ENCODE results near the gene RRBP1. TPM values are rescaled to one million over a fixed set of nuclear protein-coding genes. Genes with fewer than 3 reads are reported as not detected.

RRBP1 gene
- total RNA-seq, 6 donors from 2014 or later = 143 to 256 (median 172) TPM

- 75 to 85% methylated on average over 6 to 7 of the region's 7 CpGs for WGBS, 2 donors
- H3K9me3 ChIP-seq = peaks cover 0 to 8% (median 0%) of the 10 kb centered on the region in 4 donors
- H3K4me1 ChIP-seq = peaks cover 11 to 32% (median 26%) of the 10 kb centered on the region in 4 donors
- H3K4me3 ChIP-seq = no peak overlapping the region
- DNase-seq (no peak), ATAC-seq (ENCODE audit: low FRiP score in 2 of 2) (no peak)
- H3K36me3 ChIP-seq = peaks cover 0 to 56% (median 23%) of the 10 kb centered on the region in 4 donors
- no peaks in the 10 kb centered on the region for H3K27me3 ChIP-seq
- no peak overlapping the region for H3K27ac ChIP-seq
- TF ChIP-seq POLR2AphosphoS5 (IDR thresholded peaks at IDR 0.05) = no peak
- peak in 1 of 6 experiments; percentile 8 for TF ChIP-seq CTCF (IDR thresholded peaks at IDR 0.05)
These were observed 26.8 kb downstream of the RRBP1 start for GRCh38 chr20:17655286-17655651.

GRCh38 chr20:17654649-17655285, 27.3 kb downstream of the RRBP1 start:
- no peak overlapping the region for H3K4me3 ChIP-seq
- ATAC-seq (ENCODE audit: low FRiP score in 2 of 2) = no peak
- H3K27me3 ChIP-seq = no peaks in the 10 kb centered on the region
- H3K9me3 ChIP-seq = peaks cover 0 to 8% (median 0%) of the 10 kb centered on the region in 4 donors
- DNase-seq = no peak
- TF ChIP-seq POLR2A (IDR thresholded peaks at IDR 0.05) = no peak
- no peak for TF ChIP-seq POLR2AphosphoS5 (IDR thresholded peaks at IDR 0.05)
- no peak for TF ChIP-seq EP300 (IDR thresholded peaks at IDR 0.05)
- peak in 3 of 6 experiments; percentile 19 to 36 (median 29) for TF ChIP-seq CTCF (IDR thresholded peaks at IDR 0.05)
- H3K27ac ChIP-seq = no peak overlapping the region
- H3K4me1 ChIP-seq = peaks cover 13 to 37% (median 31%) of the 10 kb centered on the region in 4 donors
- H3K36me3 ChIP-seq = peaks cover 0 to 52% (median 21%) of the 10 kb centered on the region in 4 donors
- 60 to 63% methylated on average over 7 of the region's 7 CpGs for WGBS, 2 donors

GRCh38 chr20:17653835-17654648, 28.0 kb downstream of the RRBP1 start:
- Histone ChIP-seq H3K9me3 (peaks cover 0 to 8% (median 0%) of the 10 kb centered on the region in 4 donors), H3K36me3 (peaks cover 0 to 47% (median 20%) of the 10 kb centered on the region in 4 donors), H3K4me3 (no peak overlapping the region), H3K4me1 (peaks cover 20 to 45% (median 38%) of the 10 kb centered on the region in 4 donors), H3K27ac (no peak overlapping the region), H3K27me3 (no peaks in the 10 kb centered on the region)
- DNase-seq (no peak), ATAC-seq (ENCODE audit: low FRiP score in 2 of 2) (no peak)
- TF ChIP-seq POLR2A (IDR thresholded peaks at IDR 0.05) (no peak), CTCF (IDR thresholded peaks at IDR 0.05) (no peak), EP300 (IDR thresholded peaks at IDR 0.05) (no peak), POLR2AphosphoS5 (IDR thresholded peaks at IDR 0.05) (no peak)
- 91 to 94% methylated on average over 11 of the region's 11 CpGs for WGBS, 2 donors

GRCh38 chr20:17652411-17652810, 29.6 kb downstream of the RRBP1 start:
- Histone ChIP-seq H3K9me3 (no peaks in the 10 kb centered on the region), H3K36me3 (peaks cover 0 to 34% (median 7%) of the 10 kb centered on the region in 4 donors), H3K27me3 (no peaks in the 10 kb centered on the region), H3K27ac (peak overlapping the region in 2 of 4 donors; percentile 18 to 33), H3K4me3 (no peak overlapping the region), H3K4me1 (peaks cover 33 to 61% (median 54%) of the 10 kb centered on the region in 4 donors)
- DNase-seq = no peak
- ATAC-seq (ENCODE audit: low FRiP score in 2 of 2) = no peak
- TF ChIP-seq POLR2A (IDR thresholded peaks at IDR 0.05) (no peak), POLR2AphosphoS5 (IDR thresholded peaks at IDR 0.05) (no peak), EP300 (IDR thresholded peaks at IDR 0.05) (no peak), CTCF (IDR thresholded peaks at IDR 0.05) (no peak)
- WGBS, 2 donors = 77 to 78% methylated on average over 7 to 9 of the region's 10 CpGs
